ENCODE data around the gene TMEM140.

TMEM140 gene

GRCh38 chr7:135215698-135216097 lies 67.8 kb downstream of the TMEM140 start:
- Histone ChIP-seq H3K36me3 (ENCODE audit: control insufficient read depth, insufficient read depth, low read length) (no peaks in the 10 kb centered on the region), H3K9me3 (ENCODE audit: control insufficient read depth, low read length) (no peaks in the 10 kb centered on the region), H3K4me3 (ENCODE audit: extremely low read depth, insufficient read depth, low read length, poor library complexity, severe bottlenecking) (no peak overlapping the region), H3K4me1 (ENCODE audit: control insufficient read depth, insufficient read depth, low read length, poor library complexity, severe bottlenecking) (no peaks in the 10 kb centered on the region), H3K27ac (ENCODE audit: low read depth, low read length, severe bottlenecking) (no peak overlapping the region)
- WGBS, 2 experiments (ENCODE audit: insufficient coverage in 2 of 2): 91 to 100% methylated on average over 1 to 3 of the region's 3 CpGs

Data from mesodermal cell (in vitro differentiated cells).